Liver (tissue), 3 donors: ENCODE data around the gene CARS1.

Experiments used
- ATF3 ChIP-seq: IDR thresholded peaks from 2 replicates; pipeline ENCODE4 v1.6.1; 2016; ENCODE audit warnings: antibody characterized with exemption
- CTCF ChIP-seq: fragments of 150-350 bp; IDR thresholded peaks from 2 replicates; pipeline ENCODE4 v1.5.1; 2017; ENCODE audit warnings: improper control_type of control experiment, low read depth, low read length; ENCODE audit not compliant: missing input control
- MAX ChIP-seq: IDR thresholded peaks from 2 replicates; pipeline ENCODE4 v1.6.1; 2016; ENCODE audit warnings: antibody characterized with exemption
- RAD21 ChIP-seq, 2 donors: IDR thresholded peaks; 2 replicates each; pipeline ENCODE4 v1.6.1; 2016; ENCODE audit warnings: antibody characterized with exemption in 2 of 2, mild to moderate bottlenecking in 2 of 2
- RXRA ChIP-seq, 2 donors: IDR thresholded peaks; 2 replicates each; pipeline ENCODE4 v1.6.1; 2017 to 2018; ENCODE audit warnings: antibody characterized with exemption in 2 of 2, mild to moderate bottlenecking in 1 of 2
- SP1 ChIP-seq: IDR thresholded peaks from 2 replicates; pipeline ENCODE4 v1.6.1; 2018; ENCODE audit warnings: antibody characterized with exemption, mild to moderate bottlenecking
- TAF1 ChIP-seq: conservative IDR thresholded peaks from 2 replicates; pipeline ENCODE4 v1.6.1; 2016; ENCODE audit warnings: antibody characterized with exemption, mild to moderate bottlenecking
- donor health status: healthy.
- donor health status: healthy.

- TF ChIP-seq CTCF: no peak
- no peak for TF ChIP-seq RAD21 (IDR thresholded peaks at IDR 0.05)
- no peak for TF ChIP-seq TAF1
- TF ChIP-seq SP1: no peak
- no peak for TF ChIP-seq MAX
- no peak for TF ChIP-seq RXRA (IDR thresholded peaks at IDR 0.05)
- TF ChIP-seq ATF3: no peak
These were observed 26.1 kb upstream of the CARS1 start for GRCh38 chr11:3083321-3083720.
